Activated CD4-positive, alpha-beta T cell treated with anti-CD3 and anti-CD28 coated beads, Interleukin-2, amount 50 U/mL, for 1 hour (primary cell): ENCODE measurements around the gene PPIP5K2.
"Not testable (repeated sequence)": the region's sequence is repeated elsewhere in the genome, so short reads cannot be mapped to it uniquely, and the experiment has no call there.

ENCODE experiments used
- DNase-seq: peaks from one replicate; pipeline ENCODE4 v3.0.0-alpha.2; 2020

Gene PPIP5K2

DNA sequence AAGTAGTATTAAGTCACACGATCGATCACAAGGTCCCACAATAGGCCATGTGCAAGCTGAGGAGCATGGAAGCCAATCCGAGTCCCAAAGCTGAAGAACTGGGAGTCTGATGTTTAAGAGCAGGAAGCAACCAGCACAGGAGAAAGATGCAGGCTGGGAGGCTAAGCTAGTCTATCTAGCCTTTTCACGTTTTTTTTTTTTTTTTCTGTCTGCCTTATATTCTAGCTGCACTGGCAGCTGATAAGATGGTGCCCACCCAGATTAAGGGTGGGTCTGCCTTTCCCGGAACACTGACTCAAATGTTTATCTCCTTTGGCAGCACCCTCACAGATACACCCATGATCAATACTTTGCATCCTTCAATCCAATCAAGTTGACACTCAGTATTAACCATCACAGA is 6.5 kb downstream of the PPIP5K2 start:
- DNase-seq: no peak

DNA sequence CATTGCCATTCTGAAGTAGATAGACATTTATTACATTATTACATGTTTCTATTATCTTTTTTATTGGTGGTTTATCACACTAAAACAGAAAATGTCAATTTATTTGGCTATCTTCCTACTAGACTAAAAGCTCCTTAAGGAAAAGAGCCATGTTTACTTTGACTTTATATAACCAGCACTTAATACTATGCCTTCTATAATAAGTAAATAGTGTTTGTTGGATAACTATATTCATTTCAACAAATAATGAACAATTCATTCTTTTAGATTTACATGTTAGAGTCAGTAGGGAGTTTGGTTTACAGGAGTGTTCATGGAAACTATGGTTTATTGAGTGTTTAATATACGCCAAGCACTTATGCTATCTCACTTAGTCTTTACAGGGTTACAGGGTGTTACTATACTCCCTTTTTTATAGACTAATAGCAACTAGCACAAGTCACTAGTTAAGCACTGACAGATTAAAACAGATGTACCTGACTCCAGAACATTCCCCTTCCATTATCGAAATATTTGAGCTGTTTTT is 7.3 kb downstream of the PPIP5K2 start:
- no peak for DNase-seq

- DNase-seq: no peak
Measured at GRCh38 chr5:103128202-103128601, 8.1 kb downstream of the PPIP5K2 start.

DNA sequence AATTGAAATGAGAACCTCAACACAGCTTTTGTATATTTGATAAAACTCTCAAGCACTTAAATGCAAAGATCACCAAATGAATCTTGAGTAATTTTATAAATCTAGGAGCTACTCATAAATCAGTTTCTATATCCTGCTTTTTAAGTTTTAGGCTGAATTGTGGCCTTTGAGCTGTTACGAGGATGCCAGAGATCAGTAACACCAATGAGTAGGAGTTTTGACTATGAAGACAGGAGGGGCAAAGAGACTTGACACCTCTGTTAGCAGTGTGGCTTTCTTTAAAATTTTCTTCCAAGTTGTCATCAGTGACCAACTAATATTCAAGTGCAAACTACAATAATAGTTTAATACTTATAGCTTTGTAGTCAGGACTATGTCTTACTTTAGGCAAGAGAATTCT is 12.6 kb downstream of the PPIP5K2 start:
- no peak for DNase-seq

DNA sequence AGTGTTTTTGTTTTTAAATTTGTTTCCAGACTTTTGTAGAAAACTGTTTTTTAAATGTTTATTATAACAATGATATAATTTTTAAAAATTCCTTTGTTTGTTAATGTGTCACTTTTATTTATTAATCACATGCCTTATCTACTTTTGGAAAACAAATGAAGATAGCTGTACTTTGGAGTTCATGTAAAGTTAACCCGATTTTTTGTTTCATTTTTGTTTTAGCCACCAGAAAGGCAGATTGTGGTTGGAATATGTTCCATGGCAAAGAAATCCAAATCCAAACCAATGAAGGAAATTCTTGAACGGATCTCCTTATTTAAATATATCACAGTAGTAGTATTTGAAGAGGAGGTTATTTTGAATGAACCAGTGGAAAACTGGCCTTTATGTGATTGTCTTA is 13.1 kb downstream of the PPIP5K2 start:
- DNase-seq: no peak

DNA sequence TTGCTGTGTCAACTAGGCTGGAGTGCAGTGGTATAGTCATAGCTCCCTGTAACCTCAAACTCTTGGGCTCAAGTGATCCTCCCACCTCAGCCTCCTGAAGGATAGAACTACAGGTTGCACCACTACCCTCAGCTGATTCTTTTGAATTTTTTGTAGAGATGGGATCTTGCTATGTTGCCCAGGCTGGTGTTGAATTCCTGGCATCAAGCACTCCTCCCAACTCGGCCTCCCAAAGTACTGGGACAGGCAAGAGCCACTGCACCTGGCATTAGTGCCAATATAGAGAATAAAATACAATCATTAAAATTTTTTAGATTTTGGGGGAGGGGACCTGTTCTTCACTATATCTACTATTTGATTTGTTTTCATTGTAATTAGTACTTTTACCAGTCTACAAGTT is 15.4 kb downstream of the PPIP5K2 start:
- DNase-seq: no peak

DNA sequence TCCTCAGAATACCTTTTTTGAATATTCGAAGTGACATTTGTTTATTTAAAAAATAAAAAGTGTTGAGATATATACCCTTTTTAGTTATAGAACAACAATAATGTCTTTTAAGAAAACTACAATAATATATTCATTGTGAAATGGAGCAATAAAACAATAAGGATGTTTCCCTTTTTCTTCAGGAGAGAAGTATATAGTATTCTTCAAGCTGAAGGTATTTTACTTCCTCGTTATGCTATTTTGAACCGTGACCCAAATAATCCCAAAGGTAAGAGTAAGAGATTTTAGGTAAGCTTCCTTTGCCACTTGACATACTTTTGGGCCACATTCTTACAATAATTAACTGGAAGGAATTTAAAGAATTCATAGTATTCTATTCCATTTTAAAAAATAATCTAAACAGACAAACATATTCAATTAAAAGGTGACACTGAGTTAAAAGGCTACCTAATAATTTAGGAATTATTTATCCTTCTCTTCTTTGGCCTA is 18.1 kb downstream of the PPIP5K2 start:
- DNase-seq: no peak

DNA sequence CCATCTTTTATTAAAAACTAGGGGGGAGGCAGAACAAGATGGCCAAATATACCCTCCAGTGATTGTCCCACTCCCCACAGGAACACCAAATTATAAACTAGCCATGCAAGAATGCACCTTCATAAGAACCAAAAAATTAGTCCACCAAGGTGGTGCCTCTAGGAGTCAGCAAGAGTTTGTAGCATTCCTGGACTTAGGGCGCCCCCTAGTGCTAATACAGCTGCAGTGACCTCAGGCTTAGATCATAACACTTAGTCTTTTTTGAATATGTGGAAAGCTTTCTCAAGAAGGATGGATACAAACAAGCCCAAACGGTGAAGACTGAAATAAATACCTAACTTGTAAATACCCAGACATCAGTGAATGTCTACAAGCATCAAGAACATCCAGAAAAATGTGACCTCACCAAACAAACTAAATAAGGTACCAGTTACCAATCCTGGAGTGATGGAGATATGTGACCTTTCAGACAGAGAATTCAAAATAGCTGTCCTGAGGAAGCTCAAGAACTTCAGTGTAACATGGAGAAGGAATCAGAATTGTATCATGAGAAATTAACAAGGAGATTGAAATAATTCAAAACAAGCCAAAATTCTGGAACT is 19.3 kb downstream of the PPIP5K2 start:
- peak; percentile 80 for DNase-seq

- DNase-seq: not testable (repeated sequence)
Measured at GRCh38 chr5:103142132-103142531, 22.0 kb downstream of the PPIP5K2 start.

DNA sequence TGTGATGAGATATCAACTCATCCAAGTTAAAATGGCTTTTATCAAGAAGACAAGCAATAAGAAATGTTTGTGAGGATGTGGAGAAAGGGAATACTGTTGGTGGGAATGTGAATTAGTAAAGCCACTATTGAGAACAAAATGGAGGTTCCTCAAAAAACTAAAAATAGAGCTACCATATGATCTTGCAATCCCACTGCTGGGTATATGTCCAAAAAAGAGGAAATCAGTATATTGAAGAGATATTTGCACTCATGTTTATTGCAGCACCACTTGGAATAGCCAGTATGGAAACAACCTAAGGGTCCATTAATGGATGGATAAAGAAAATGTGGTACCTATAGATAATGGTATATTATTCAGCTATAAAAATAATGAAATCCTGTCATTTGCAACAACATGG is 25.1 kb downstream of the PPIP5K2 start:
- DNase-seq: no peak

DNA sequence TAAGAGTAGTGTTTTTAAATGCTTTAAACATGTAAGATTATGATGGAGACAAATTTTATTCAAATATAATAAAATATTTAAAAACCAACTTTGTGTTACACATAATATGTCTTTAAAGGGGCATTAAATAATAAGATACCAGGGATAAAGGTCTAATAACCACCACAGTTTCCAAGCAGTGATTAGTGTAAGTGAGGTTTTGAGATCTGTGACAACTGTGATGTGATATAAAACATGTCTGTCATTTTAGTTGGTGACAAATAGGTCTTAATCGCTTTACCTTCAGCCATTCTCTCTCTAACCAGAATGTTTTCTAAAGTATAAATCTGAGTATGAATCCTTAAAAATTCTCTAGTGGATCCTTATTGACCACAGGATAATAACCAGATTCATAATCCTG is 28.1 kb downstream of the PPIP5K2 start:
- DNase-seq: no peak

DNA sequence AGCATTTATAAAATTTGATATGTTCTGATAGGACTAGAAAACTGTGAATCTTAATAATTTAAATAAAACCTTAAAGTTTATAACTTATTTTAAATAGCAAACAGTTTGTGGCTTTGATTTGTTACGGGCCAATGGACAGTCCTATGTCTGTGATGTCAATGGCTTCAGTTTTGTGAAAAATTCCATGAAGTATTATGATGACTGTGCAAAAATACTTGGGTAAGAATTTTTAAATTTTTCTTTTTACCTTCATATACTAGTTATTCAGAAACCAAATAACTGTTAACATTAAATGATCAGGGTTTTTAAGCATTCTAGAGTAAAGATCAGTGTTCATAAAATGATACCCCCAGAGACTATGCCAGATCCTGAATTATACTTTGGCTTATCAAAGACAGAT is 31.1 kb downstream of the PPIP5K2 start:
- no peak for DNase-seq

DNA sequence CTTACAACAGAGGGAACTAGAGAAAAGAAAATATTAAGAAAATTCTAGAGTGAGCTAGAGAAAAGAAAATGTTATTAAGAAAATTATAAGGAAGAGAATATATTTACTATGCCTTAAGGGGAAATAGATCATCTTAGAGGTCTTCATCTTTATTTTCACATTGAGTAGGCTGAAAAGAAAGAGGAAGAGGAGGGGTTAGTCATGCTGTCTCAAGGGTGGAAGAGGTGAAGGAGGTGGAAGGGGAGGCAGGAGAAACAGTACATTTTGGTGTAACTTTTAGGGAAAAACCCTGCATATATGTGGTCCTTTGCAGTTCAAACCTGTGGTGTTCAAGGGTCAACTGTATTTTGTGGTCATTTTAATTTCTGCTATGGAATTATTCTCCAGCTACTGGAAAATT is 46.6 kb downstream of the PPIP5K2 start:
- DNase-seq: no peak

GRCh38 chr5:103174147-103174546 is 54.0 kb downstream of the PPIP5K2 start:
- no peak for DNase-seq

DNA sequence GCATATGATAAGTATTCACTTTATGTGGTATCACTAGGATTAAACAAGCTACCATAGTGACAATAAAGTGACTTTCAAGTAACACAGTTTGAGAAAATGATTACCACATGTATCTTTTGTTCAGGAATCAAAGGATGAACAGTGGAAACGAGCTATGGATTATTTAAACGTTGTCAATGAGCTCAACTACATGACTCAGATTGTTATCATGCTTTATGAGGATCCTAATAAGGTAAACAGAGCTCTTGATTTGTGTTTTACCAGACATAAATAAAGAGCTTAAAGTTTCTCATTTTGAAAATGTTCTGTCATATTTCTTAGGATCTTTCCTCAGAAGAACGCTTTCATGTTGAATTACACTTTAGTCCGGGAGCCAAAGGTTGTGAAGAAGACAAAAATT is 57.4 kb downstream of the PPIP5K2 start:
- DNase-seq: no peak

GRCh38 chr5:103178167-103178566 is 58.1 kb downstream of the PPIP5K2 start:
- no peak for DNase-seq

DNA sequence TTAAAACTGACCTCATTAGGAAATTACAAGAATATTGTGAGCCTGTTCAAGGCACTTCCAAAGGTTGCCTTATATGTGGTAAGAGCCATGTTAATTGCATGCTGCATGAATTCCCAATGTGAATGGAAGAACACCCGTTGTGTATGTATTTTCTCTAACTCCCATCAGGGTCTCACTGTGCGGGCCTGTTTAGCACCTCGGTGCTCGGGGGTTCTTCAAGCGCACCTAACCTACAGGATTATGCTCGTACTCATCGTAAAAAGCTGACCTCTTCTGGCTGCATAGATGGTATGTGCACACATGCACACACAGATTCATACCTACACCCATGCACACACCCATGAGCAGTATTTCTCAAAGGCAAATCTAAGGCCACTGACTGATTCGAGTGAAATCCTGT is 66.1 kb downstream of the PPIP5K2 start:
- DNase-seq: no peak

GRCh38 chr5:103188436-103188835 is 68.3 kb downstream of the PPIP5K2 start:
- DNase-seq: no peak

- no peak for DNase-seq
Measured at GRCh38 chr5:103203226-103203625, 83.1 kb downstream of the PPIP5K2 start.

DNA sequence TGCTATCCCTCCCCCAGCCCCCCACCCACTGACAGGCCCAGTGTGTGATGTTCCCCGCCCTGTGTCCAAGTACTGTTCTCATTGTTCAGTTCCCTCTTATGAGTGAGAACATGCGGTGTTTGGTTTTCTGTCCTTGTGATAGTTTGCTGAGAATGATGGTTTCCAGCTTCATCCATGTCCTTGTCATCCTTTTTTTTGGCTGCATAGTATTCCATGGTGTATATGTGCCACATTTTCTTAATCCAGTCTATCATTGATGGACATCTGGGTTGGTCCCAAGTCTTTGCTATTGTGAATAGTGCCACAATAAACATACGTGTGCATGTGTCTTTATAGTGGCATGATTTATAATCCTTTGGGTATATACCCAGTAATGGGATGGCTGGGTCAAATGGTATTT is 84.9 kb downstream of the PPIP5K2 start:
- not testable (repeated sequence) for DNase-seq

DNA sequence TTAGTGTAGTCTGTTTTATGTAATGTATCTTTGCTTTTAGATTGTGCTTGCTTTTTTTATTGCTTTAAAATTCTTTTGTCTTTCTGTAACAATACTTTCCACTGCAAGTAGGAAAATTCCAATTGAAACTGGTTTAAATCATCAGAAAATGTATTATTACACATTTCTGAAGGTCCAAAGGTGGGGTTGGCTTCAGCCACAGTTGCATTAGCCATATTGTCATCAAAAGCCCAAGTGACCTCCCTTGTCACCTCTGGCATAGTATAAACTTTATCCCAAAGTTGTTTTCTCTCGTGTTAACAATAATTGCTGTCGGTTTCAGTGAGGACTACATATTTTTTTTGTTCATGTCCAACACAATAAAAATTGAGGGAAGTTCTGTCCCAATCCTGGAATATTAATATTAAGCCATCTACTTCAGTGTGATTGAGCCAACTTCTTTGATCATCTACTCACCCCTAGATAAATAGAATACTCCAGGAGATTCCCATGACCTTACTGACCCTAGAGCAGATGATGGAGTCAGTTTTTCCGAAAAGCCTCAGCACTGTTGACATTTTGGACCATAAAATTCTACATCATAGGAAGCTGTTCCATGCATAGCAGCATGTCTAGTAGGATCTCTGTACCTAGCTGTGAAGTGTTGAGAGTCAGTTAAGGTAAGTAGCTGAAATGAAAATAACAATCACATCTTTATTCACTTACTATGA is 86.0 kb downstream of the PPIP5K2 start:
- DNase-seq: no peak

DNA sequence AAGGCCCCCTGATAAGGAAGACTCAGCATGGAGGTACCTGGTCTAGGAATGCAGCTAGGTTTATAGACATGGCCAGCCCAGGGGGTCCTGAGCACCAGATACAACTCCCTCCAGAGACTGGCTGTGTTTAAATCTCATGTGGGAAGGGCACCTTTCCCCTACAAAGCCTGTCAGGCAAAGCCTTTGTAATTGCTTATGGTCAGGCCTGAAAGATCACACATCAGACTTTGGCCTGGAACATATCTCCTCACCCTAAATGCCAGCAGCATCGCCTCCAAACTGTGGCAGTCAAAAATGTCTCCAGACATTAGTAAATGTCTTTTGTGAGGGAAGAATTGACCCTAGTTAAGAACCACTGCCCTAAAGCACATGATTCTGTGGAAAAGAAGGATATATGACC is 86.9 kb downstream of the PPIP5K2 start:
- no peak for DNase-seq

GRCh38 chr5:103207653-103208052 is 87.6 kb downstream of the PPIP5K2 start:
- no peak for DNase-seq

GRCh38 chr5:103208460-103208859 is 88.4 kb downstream of the PPIP5K2 start:
- no peak for DNase-seq

- DNase-seq: no peak
Measured at GRCh38 chr5:103209065-103209464, 89.0 kb downstream of the PPIP5K2 start.
